ENCODE results near the gene PSMC6. TPM values are rescaled to one million over a fixed set of nuclear protein-coding genes. Genes with fewer than 3 reads are reported as not detected.

Gene PSMC6
- total RNA-seq, 1 donor from 2014 or later, result 19.3 TPM

GRCh38 chr14:52678591-52678990 lies 28.4 kb upstream of the PSMC6 start:
- intact Hi-C loops (cut with DNase I), result no loop called here
- no peaks in the 10 kb centered on the region for H3K9me3 ChIP-seq
- H3K4me1 ChIP-seq, result no peaks in the 10 kb centered on the region
- DNase-seq (ENCODE audit: low spot score in 2 of 2), result no peak
- H3K4me3 ChIP-seq, result no peak overlapping the region
- H3K27ac ChIP-seq, result no peak overlapping the region
- TF ChIP-seq, protein P1, sequence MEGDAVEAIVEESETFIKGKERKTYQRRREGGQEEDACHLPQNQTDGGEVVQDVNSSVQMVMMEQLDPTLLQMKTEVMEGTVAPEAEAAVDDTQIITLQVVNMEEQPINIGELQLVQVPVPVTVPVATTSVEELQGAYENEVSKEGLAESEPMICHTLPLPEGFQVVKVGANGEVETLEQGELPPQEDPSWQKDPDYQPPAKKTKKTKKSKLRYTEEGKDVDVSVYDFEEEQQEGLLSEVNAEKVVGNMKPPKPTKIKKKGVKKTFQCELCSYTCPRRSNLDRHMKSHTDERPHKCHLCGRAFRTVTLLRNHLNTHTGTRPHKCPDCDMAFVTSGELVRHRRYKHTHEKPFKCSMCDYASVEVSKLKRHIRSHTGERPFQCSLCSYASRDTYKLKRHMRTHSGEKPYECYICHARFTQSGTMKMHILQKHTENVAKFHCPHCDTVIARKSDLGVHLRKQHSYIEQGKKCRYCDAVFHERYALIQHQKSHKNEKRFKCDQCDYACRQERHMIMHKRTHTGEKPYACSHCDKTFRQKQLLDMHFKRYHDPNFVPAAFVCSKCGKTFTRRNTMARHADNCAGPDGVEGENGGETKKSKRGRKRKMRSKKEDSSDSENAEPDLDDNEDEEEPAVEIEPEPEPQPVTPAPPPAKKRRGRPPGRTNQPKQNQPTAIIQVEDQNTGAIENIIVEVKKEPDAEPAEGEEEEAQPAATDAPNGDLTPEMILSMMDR (IDR thresholded peaks at IDR 0.05), result no peak
- peaks cover 13 to 37% of the 10 kb centered on the region in 2 donors for H3K36me3 ChIP-seq
- H3K27me3 ChIP-seq, result no peaks in the 10 kb centered on the region

- Histone ChIP-seq H3K9me3 (no peaks in the 10 kb centered on the region), H3K4me3 (no peak overlapping the region), H3K27me3 (no peaks in the 10 kb centered on the region), H3K27ac (no peak overlapping the region), H3K36me3 (no peaks in the 10 kb centered on the region), H3K4me1 (no peaks in the 10 kb centered on the region)
- intact Hi-C loops (cut with DNase I), result no loop called here
- TF ChIP-seq, protein P1 (IDR thresholded peaks at IDR 0.05), result no peak
- no peak for DNase-seq (ENCODE audit: low spot score in 2 of 2)
Observed at GRCh38 chr14:52683985-52684520, 22.9 kb upstream of the PSMC6 start.

GRCh38 chr14:52686176-52686575 lies 20.8 kb upstream of the PSMC6 start:
- intact Hi-C loops (cut with DNase I), result no loop called here
- H3K4me1 ChIP-seq, result no peaks in the 10 kb centered on the region
- H3K9me3 ChIP-seq, result no peaks in the 10 kb centered on the region
- no peak for DNase-seq (ENCODE audit: low spot score in 2 of 2)
- TF ChIP-seq, protein P1 (IDR thresholded peaks at IDR 0.05), result no peak
- H3K4me3 ChIP-seq, result no peak overlapping the region
- no peaks in the 10 kb centered on the region for H3K36me3 ChIP-seq
- no peaks in the 10 kb centered on the region for H3K27me3 ChIP-seq
- H3K27ac ChIP-seq, result no peak overlapping the region

DNA sequence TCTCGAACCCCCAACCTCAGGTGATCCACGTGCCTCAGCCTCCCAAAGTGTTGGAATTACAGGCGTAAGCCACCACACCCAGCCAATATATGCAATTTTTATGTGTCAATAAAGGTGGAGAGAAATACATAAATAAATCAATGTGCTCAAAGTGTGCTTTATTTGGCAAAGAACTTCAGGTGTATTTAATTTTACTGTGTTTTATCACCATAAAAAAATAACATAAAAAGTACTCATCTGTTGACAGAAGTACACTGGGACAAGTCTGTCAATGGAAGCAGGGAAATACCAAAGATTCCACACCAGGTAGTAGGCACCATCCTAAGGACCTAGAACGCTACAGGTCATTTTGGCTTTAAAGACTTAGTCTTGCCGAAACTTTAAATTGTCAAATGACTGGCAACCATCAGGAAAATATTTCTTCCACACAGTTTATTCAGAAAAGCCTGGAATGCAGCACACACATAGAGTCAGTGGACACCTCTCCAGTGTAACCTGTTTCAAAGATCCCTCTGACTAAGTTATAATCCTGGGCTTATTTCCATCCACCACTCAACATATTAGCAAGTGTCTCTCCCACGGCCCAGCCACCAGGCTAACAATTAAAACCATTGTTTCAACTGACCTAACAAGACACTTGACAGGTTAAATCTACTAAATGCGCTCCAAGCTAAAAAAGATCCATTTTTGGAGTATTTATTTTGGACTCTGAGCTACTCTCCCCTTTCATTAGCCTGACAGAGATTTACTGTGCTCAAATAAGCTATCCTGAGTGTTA lies 15.8 kb upstream of the PSMC6 start:
- Histone ChIP-seq H3K9me3 (no peaks in the 10 kb centered on the region), H3K4me1 (peaks cover 3 to 4% of the 10 kb centered on the region in 2 donors), H3K4me3 (no peak overlapping the region), H3K27ac (no peak overlapping the region), H3K36me3 (no peaks in the 10 kb centered on the region), H3K27me3 (no peaks in the 10 kb centered on the region)
- TF ChIP-seq, protein P1 (IDR thresholded peaks at IDR 0.05), result no peak
- intact Hi-C loops (cut with DNase I), result loop anchor here (10.0 kb wide), 1 partner anchor 1264 kb away; the partner anchor contains the start of gene BMP4
- DNase-seq (ENCODE audit: low spot score in 2 of 2), result no peak

- no peak overlapping the region for H3K27ac ChIP-seq
- DNase-seq (ENCODE audit: low spot score in 2 of 2), result no peak
- H3K36me3 ChIP-seq, result no peaks in the 10 kb centered on the region
- intact Hi-C loops (cut with DNase I), result loop anchor here (10.0 kb wide), 1 partner anchor 1262 kb away; the partner anchor contains the start of gene BMP4
- H3K4me3 ChIP-seq, result no peak overlapping the region
- peaks cover 3 to 4% of the 10 kb centered on the region in 2 donors for H3K4me1 ChIP-seq
- H3K9me3 ChIP-seq, result no peaks in the 10 kb centered on the region
- TF ChIP-seq, protein P1 (IDR thresholded peaks at IDR 0.05), result no peak
- no peaks in the 10 kb centered on the region for H3K27me3 ChIP-seq
Observed at GRCh38 chr14:52692248-52692962, 14.6 kb upstream of the PSMC6 start.
